Suprapubic skin (tissue), 3 donors: ENCODE data around the gene ADAMTS13.

Source experiments
- POLR2A ChIP-seq, 2 donors: fragments of 450-650 bp; IDR thresholded peaks; one replicate each; pipeline ENCODE4 v1.6.1; 2017; ENCODE audit warnings: antibody characterized with exemption in 2 of 2, mild to moderate bottlenecking in 2 of 2, moderate library complexity in 2 of 2
- TF ChIP-seq, protein P1 (sequence below), 2 donors: fragments of 200-600 bp in 1 of 2; fragments of 450-650 bp in 1 of 2; sonication (generic) in 1 of 2; IDR thresholded peaks; one replicate each; pipeline ENCODE4 v1.5.1; 2016 to 2019; ENCODE audit warnings: antibody characterized with exemption in 2 of 2, mild to moderate bottlenecking in 1 of 2, moderate library complexity in 1 of 2

DNA sequence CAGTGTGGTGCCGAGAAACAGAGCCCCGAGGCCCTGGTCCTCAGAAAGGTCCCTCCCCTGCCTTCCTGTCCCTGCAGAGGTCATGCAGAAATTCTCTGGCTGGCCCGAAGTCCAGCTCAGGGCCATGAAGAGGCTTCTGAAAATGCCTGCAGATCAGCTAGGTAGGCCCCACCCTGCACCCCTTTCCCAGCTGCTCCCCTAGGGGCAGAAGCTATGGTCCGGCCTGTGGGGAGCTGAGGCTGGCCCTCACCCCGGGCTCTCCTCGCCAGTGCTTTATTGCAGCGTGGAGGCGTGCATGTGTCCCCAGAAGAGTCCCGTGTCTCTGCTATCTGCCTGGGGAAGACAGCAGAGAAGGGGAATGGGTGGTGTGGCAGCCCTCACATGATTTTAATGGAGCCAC is 24.3 kb upstream of the ADAMTS13 start:
- no peak for TF ChIP-seq POLR2A (IDR thresholded peaks at IDR 0.05)
- TF ChIP-seq, protein P1, sequence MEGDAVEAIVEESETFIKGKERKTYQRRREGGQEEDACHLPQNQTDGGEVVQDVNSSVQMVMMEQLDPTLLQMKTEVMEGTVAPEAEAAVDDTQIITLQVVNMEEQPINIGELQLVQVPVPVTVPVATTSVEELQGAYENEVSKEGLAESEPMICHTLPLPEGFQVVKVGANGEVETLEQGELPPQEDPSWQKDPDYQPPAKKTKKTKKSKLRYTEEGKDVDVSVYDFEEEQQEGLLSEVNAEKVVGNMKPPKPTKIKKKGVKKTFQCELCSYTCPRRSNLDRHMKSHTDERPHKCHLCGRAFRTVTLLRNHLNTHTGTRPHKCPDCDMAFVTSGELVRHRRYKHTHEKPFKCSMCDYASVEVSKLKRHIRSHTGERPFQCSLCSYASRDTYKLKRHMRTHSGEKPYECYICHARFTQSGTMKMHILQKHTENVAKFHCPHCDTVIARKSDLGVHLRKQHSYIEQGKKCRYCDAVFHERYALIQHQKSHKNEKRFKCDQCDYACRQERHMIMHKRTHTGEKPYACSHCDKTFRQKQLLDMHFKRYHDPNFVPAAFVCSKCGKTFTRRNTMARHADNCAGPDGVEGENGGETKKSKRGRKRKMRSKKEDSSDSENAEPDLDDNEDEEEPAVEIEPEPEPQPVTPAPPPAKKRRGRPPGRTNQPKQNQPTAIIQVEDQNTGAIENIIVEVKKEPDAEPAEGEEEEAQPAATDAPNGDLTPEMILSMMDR (IDR thresholded peaks at IDR 0.05): no peak
